ENCODE measurements around the gene CHGA. TPM values are rescaled to one million over a fixed set of nuclear protein-coding genes. Genes with fewer than 3 reads are reported as not detected.

CHGA gene
- polyA plus RNA-seq, 3 donors, result 0.08 TPM; not detected in 2

- no peak for DNase-seq (ENCODE audit: low read depth in 3 of 3, low spot score in 2 of 3)
Observed at GRCh38 chr14:92928961-92929688, 6.2 kb downstream of the CHGA start.

GRCh38 chr14:92929689-92930608, 7.0 kb downstream of the CHGA start:
- DNase-seq (ENCODE audit: low read depth in 3 of 3, low spot score in 2 of 3), result no peak

GRCh38 chr14:92930737-92931602, 8.0 kb downstream of the CHGA start:
- no peak for DNase-seq (ENCODE audit: low read depth in 3 of 3, low spot score in 2 of 3)

GRCh38 chr14:92931681-92932447, 8.9 kb downstream of the CHGA start:
- no peak for DNase-seq (ENCODE audit: low read depth in 3 of 3, low spot score in 2 of 3)

- no peak for DNase-seq (ENCODE audit: low read depth in 3 of 3, low spot score in 2 of 3)
Observed at GRCh38 chr14:92932448-92933395, 9.8 kb downstream of the CHGA start.

- no peak for DNase-seq (ENCODE audit: low read depth in 3 of 3, low spot score in 2 of 3)
Observed at GRCh38 chr14:92933481-92933880, 10.5 kb downstream of the CHGA start.

- DNase-seq (ENCODE audit: low read depth in 3 of 3, low spot score in 2 of 3), result no peak
Observed at GRCh38 chr14:92934196-92935085, 11.5 kb downstream of the CHGA start.

GRCh38 chr14:92935446-92935845, 12.5 kb downstream of the CHGA start:
- no peak for DNase-seq (ENCODE audit: low read depth in 3 of 3, low spot score in 2 of 3)

- DNase-seq (ENCODE audit: low read depth in 3 of 3, low spot score in 2 of 3), result no peak
Observed at GRCh38 chr14:92936085-92936484, 13.1 kb downstream of the CHGA start.

GRCh38 chr14:92937051-92937937, 14.3 kb downstream of the CHGA start:
- DNase-seq (ENCODE audit: low read depth in 3 of 3, low spot score in 2 of 3), result no peak

GRCh38 chr14:92938235-92938875, 15.4 kb downstream of the CHGA start:
- DNase-seq (ENCODE audit: low read depth in 3 of 3, low spot score in 2 of 3), result no peak

GRCh38 chr14:92938890-92939671, 16.1 kb downstream of the CHGA start:
- DNase-seq (ENCODE audit: low read depth in 3 of 3, low spot score in 2 of 3), result no peak

GRCh38 chr14:92939699-92940098, 16.7 kb downstream of the CHGA start:
- DNase-seq (ENCODE audit: low read depth in 3 of 3, low spot score in 2 of 3), result no peak

GRCh38 chr14:92940543-92940942, 17.6 kb downstream of the CHGA start:
- no peak for DNase-seq (ENCODE audit: low read depth in 3 of 3, low spot score in 2 of 3)

GRCh38 chr14:92941531-92941930, 18.6 kb downstream of the CHGA start:
- no peak for DNase-seq (ENCODE audit: low read depth in 3 of 3, low spot score in 2 of 3)

GRCh38 chr14:92942136-92942535, 19.2 kb downstream of the CHGA start:
- no peak for DNase-seq (ENCODE audit: low read depth in 3 of 3, low spot score in 2 of 3)

All from right renal cortex interstitium (tissue), 3 donors.